Measurements from ENCODE around the gene DHH. TPM values are rescaled to one million over a fixed set of nuclear protein-coding genes. Genes with fewer than 3 reads are reported as not detected.

The DHH gene
- total and polyA plus RNA-seq, 9 of the 15 experiments (the other 6 are each of a cell fraction or from before 2014, with no cell fraction given), result 0.07 to 2.6 (median 0.54) TPM

GRCh38 chr12:49109641-49110463, 15.3 kb upstream of the DHH start:
- Histone ChIP-seq H3K4me2 (ENCODE audit: insufficient read depth, low read length) (peak overlapping the region; percentile 82), H3K79me2 (ENCODE audit: control insufficient read depth, insufficient read depth, low read length) (peaks cover 40% of the 10 kb centered on the region), H4K20me1 (replicated peaks; ENCODE audit: control insufficient read depth, insufficient read depth, low read length) (no peaks in the 10 kb centered on the region; the same call in 1 of the 2 replicates), H3K9ac (ENCODE audit: insufficient read depth in 1 of 2, low read depth in 2 of 2, low read length in 2 of 2) (peak overlapping the region; percentile 82 to 94), H3K9me3 (replicated peaks; ENCODE audit: control insufficient read depth, insufficient read depth, low read depth, low read length) (peaks cover 4% of the 10 kb centered on the region), H2AFZ (ENCODE audit: low read depth, low read length) (peak overlapping the region; percentile 86), H3K4me3 (peak overlapping the region; percentile 81), H3K27me3 (ENCODE audit: control insufficient read depth in 2 of 2, insufficient read depth in 2 of 2, low read length in 2 of 2) (no peaks in the 10 kb centered on the region), H3K9me1 (ENCODE audit: control insufficient read depth, insufficient read depth, low read length) (peaks cover 4% of the 10 kb centered on the region), H3K36me3 (ENCODE audit: control insufficient read depth, insufficient read depth, low read length) (peaks cover 29% of the 10 kb centered on the region; the same call in 2 of the 3 replicates), H3K27ac (ENCODE audit: extremely low read depth, low read depth, low read length) (peak overlapping the region; percentile 84), H3K4me1 (replicated peaks in 1 of 2; ENCODE audit: control insufficient read depth in 2 of 2, insufficient read depth in 2 of 2, low read length in 2 of 2) (peaks cover 15 to 26% of the 10 kb centered on the region in 2 experiments; a peak in 4 of 5 replicates)
- ChIA-PET POLR2A (interaction anchor here (0.6 to 10.9 kb wide), 17 partner anchors 7 to 367 kb away, joined by 3 to 112 read pairs (median 5); partner anchors contain the start of genes DHH, RHEBL1 and TUBA1B), CTCF (ENCODE audit: low intra/inter-chr PET ratio) (interaction anchor here (0.6 kb wide), 1 partner anchor 27 kb away, joined by 6 read pairs; no protein-coding TSS in a partner anchor)
- WGBS (ENCODE audit: insufficient coverage, low coverage, missing lambda C conversion rate), result 2% methylated on average over 20 of the region's 33 CpGs
- in situ Hi-C loops (cut with MboI), result no loop called here
- FAIRE-seq, result no peak
- intact Hi-C loops (cut with micrococcal nuclease), result loop anchor here (2.0 kb wide), 1 partner anchor 21 kb away; the partner anchor contains the start of gene TUBA1B
- DNase-seq (ENCODE audit: extremely low read depth in 1 of 4, low spot score in 3 of 4), result peak; percentile 33 to 61 (median 54)
- BruUV-seq (replicated peaks), result no TSS peak
- peak; percentile 5 for ATAC-seq
- no peak for TF ChIP-seq HNRNPH1 (optimal IDR thresholded peaks at IDR 0.05; ENCODE audit: low read depth, low read length)
- TF ChIP-seq ZBTB7A (IDR thresholded peaks at IDR 0.05; ENCODE audit: borderline replicate concordance, control insufficient read depth, low read depth, low read length), result peak; percentile 32; the same call in 1 of the 2 replicates
- no peak for TF ChIP-seq ID3 (CRISPR knock-in tag; IDR thresholded peaks at IDR 0.05)
- no peak for TF ChIP-seq ID3 (tag; IDR thresholded peaks at IDR 0.05)
- TF ChIP-seq, protein P1, sequence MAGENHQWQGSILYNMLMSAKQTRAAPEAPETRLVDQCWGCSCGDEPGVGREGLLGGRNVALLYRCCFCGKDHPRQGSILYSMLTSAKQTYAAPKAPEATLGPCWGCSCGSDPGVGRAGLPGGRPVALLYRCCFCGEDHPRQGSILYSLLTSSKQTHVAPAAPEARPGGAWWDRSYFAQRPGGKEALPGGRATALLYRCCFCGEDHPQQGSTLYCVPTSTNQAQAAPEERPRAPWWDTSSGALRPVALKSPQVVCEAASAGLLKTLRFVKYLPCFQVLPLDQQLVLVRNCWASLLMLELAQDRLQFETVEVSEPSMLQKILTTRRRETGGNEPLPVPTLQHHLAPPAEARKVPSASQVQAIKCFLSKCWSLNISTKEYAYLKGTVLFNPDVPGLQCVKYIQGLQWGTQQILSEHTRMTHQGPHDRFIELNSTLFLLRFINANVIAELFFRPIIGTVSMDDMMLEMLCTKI (IDR thresholded peaks at IDR 0.05; ENCODE audit: partially characterized antibody), result no peak
- no peak for TF ChIP-seq COPS2 (conservative IDR thresholded peaks at IDR 0.05)
- TF ChIP-seq, protein P2, sequence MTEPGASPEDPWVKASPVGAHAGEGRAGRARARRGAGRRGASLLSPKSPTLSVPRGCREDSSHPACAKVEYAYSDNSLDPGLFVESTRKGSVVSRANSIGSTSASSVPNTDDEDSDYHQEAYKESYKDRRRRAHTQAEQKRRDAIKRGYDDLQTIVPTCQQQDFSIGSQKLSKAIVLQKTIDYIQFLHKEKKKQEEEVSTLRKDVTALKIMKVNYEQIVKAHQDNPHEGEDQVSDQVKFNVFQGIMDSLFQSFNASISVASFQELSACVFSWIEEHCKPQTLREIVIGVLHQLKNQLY (CRISPR knock-in tag; conservative IDR thresholded peaks at IDR 0.05), result no peak
- no peak for TF ChIP-seq WHSC1 (IDR thresholded peaks at IDR 0.05; ENCODE audit: low read length)
- no peak for TF ChIP-seq BCOR (IDR thresholded peaks at IDR 0.05)
- TF ChIP-seq GABPA (tag; conservative IDR thresholded peaks at IDR 0.05; ENCODE audit: low read depth), result peak; percentile 34; the same call in 1 of the 2 replicates
- TF ChIP-seq ZBTB1 (CRISPR knock-in tag; IDR thresholded peaks at IDR 0.05; ENCODE audit: borderline replicate concordance, low read depth), result no peak
- TF ChIP-seq BCL6 (CRISPR knock-in tag; IDR thresholded peaks at IDR 0.05), result no peak
- TF ChIP-seq DIDO1 (tag; IDR thresholded peaks at IDR 0.05; ENCODE audit: low read depth), result no peak
- TF ChIP-seq ZFP36 (IDR thresholded peaks at IDR 0.05; ENCODE audit: low read depth, low read length, partially characterized antibody), result no peak
- TF ChIP-seq KAT8 (IDR thresholded peaks at IDR 0.05; ENCODE audit: low read depth), result no peak
- peak; percentile 37; the same call in 1 of the 2 replicates for TF ChIP-seq VEZF1 (CRISPR knock-in tag; IDR thresholded peaks at IDR 0.05)
- no peak for TF ChIP-seq RBM17 (IDR thresholded peaks at IDR 0.05; ENCODE audit: borderline replicate concordance, low read depth, low read length)
- no peak for TF ChIP-seq ZNF780A (CRISPR knock-in tag; IDR thresholded peaks at IDR 0.05)
